K562 (cell line): Measurements from ENCODE around the gene HELZ2. TPM values are rescaled to one million over a fixed set of nuclear protein-coding genes. Genes with fewer than 3 reads are reported as not detected.

ENCODE experiments used
- GTF2A2 ChIP-seq: IDR thresholded peaks from 2 replicates; pipeline ENCODE4 v1.6.1; 2016; ENCODE audit warnings: mild to moderate bottlenecking, missing genetic modification characterization, missing compliant biosample characterization
- KLF13 ChIP-seq: fragments of 450-650 bp; IDR thresholded peaks from 2 replicates; pipeline ENCODE4 v1.6.1; 2016; ENCODE audit warnings: missing genetic modification characterization, low read depth, mild to moderate bottlenecking, missing compliant biosample characterization, moderate library complexity, borderline replicate concordance
- SFPQ ChIP-seq: fragments of 200-400 bp; formaldehyde crosslinking; IDR thresholded peaks from 2 replicates; pipeline ENCODE4 v1.6.1; 2017; ENCODE audit warnings: mild to moderate bottlenecking, low read depth, low read length, moderate library complexity
- SMARCA4 ChIP-seq: fragments of 450-650 bp; IDR thresholded peaks from 2 replicates; pipeline ENCODE4 v1.6.1; 2016
- ZBTB40 ChIP-seq, 2 experiments: fragments of 450-650 bp in 1 of 2; sonication (generic) in 1 of 2; formaldehyde crosslinking in 1 of 2; IDR thresholded peaks; 2 replicates each; pipeline versions ENCODE4 v1.7.1 to v1.9.0; 2016 to 2022; ENCODE audit warnings: inconsistent platforms in 1 of 2, mild to moderate bottlenecking in 1 of 2, missing genetic modification reagents in 1 of 2
- polyA plus RNA-seq, 8 experiments: library from polyadenylated mRNA; depleted of rRNA in 4 of 8; stranded (reverse) in 5 of 8; unstranded in 3 of 8; fragments of >200 nt; fragmentation: Nextera tagmentation in 2 of 8; fragmentation: Illumina TruSeq in 1 of 8; extraction: Ambion mirVana in 2 of 8; extraction: Trizol in 1 of 8; gene quantifications; 2 replicates each; pipeline versions ENCODE4 v1.2.1 to v1.2.3, GENCODE V29; 2011 to 2014; ENCODE audit warnings: inconsistent platforms in 1 of 8, missing spikeins in 1 of 8
- total RNA-seq, 7 experiments: library from RNA; depleted of rRNA in 6 of 7; stranded (reverse); fragments of >200 nt in 6 of 7; fragmentation: Illumina TruSeq in 2 of 7; extraction: Trizol in 2 of 7; gene quantifications; 2 replicates each; pipeline versions ENCODE4 v1.2.1 to v1.2.3, GENCODE V29; 2011 to 2021; ENCODE audit warnings: low replicate concordance in 1 of 7

Gene HELZ2
- total and polyA plus RNA-seq, 9 of the 15 experiments (the other 6 are each of a cell fraction or from before 2014, with no cell fraction given) = 0.03 to 7.8 (median 2.9) TPM; not detected in 1

GRCh38 chr20:63544241-63544957, 29.6 kb downstream of the HELZ2 start (continued):
- TF ChIP-seq ZBTB40 (IDR thresholded peaks at IDR 0.05) = no peak
- no peak for TF ChIP-seq ZBTB40 (CRISPR knock-in tag; IDR thresholded peaks at IDR 0.05)
- TF ChIP-seq SMARCA4 = no peak
- TF ChIP-seq SFPQ = no peak
- TF ChIP-seq GTF2A2 (tag) = no peak
- TF ChIP-seq KLF13 (tag) = no peak
